Mesenchymal stem cell (in vitro differentiated cells and primary cell): ENCODE data around the gene AP4M1.

Experiments
- DNase-seq: peaks from one replicate; pipeline ENCODE4 v3.0.0-alpha.2; 2013
- H2AFZ ChIP-seq: one replicate; pipeline ENCODE4 v1.6.1; 2013; ENCODE audit warnings: low read depth, mild to moderate bottlenecking, control low read depth, inconsistent platforms, low read length, moderate library complexity
- H2AK5ac ChIP-seq: 2 replicates; pipeline ENCODE4 v1.6.1; 2013; ENCODE audit warnings: low read length, moderate library complexity, mild to moderate bottlenecking, inconsistent platforms; ENCODE audit not compliant: severe bottlenecking
- H2BK120ac ChIP-seq: one replicate; pipeline ENCODE4 v1.6.1; 2013; ENCODE audit warnings: low read depth, mild to moderate bottlenecking, inconsistent platforms, low read length, moderate library complexity
- H2BK12ac ChIP-seq, 2 experiments: one replicate each; pipeline ENCODE4 v1.6.1; 2013; ENCODE audit warnings: inconsistent platforms in 2 of 2, low read length in 2 of 2, mild to moderate bottlenecking in 2 of 2, moderate library complexity in 2 of 2, control low read depth in 1 of 2
- H2BK15ac ChIP-seq: one replicate; pipeline ENCODE4 v1.6.1; 2013; ENCODE audit warnings: mild to moderate bottlenecking, low read depth, inconsistent platforms; ENCODE audit not compliant: poor library complexity, severe bottlenecking
- H2BK5ac ChIP-seq: 2 replicates; pipeline ENCODE4 v1.6.1; 2013; ENCODE audit warnings: low read depth, mild to moderate bottlenecking, low read length, control low read depth, inconsistent platforms; ENCODE audit not compliant: poor library complexity, severe bottlenecking
- H3K14ac ChIP-seq, 2 experiments: one replicate each; pipeline ENCODE4 v1.6.1; 2013; ENCODE audit warnings: inconsistent platforms in 2 of 2, low read length in 2 of 2, control low read depth in 1 of 2, mild to moderate bottlenecking in 1 of 2, moderate library complexity in 1 of 2
- H3K18ac ChIP-seq, 2 experiments: one replicate each; pipeline ENCODE4 v1.6.1; 2013; ENCODE audit warnings: inconsistent platforms in 2 of 2, low read length in 2 of 2, control low read depth in 1 of 2, low read depth in 1 of 2, mild to moderate bottlenecking in 1 of 2
- H3K23ac ChIP-seq, 2 experiments: one replicate each; pipeline ENCODE4 v1.6.1; 2013; ENCODE audit warnings: inconsistent platforms in 2 of 2, low read length in 2 of 2, mild to moderate bottlenecking in 2 of 2, moderate library complexity in 2 of 2, control low read depth in 1 of 2
- H3K27ac ChIP-seq: 2 replicates; pipeline ENCODE4 v1.5.1; 2013; ENCODE audit warnings: mild to moderate bottlenecking, moderate library complexity, low read length, control low read depth, inconsistent platforms; ENCODE audit not compliant: poor library complexity, severe bottlenecking
- H3K27me3 ChIP-seq, 2 experiments: 2 replicates each; pipeline versions ENCODE4 v1.6.1 to v1.7.0; 2013; ENCODE audit warnings: low read length in 2 of 2, mild to moderate bottlenecking in 2 of 2, moderate library complexity in 2 of 2, control low read depth in 1 of 2, inconsistent platforms in 1 of 2; ENCODE audit not compliant: control insufficient read depth in 1 of 2, insufficient read depth in 1 of 2
- H3K36me3 ChIP-seq, 2 experiments: 2 replicates each; pipeline versions ENCODE4 v1.6.1 to v1.7.0; 2013; ENCODE audit warnings: low read length in 2 of 2, control low read depth in 1 of 2, inconsistent platforms in 1 of 2, low read depth in 1 of 2, mild to moderate bottlenecking in 1 of 2; ENCODE audit not compliant: insufficient read depth in 2 of 2, control insufficient read depth in 1 of 2
- H3K4ac ChIP-seq, 2 experiments: one replicate each; pipeline ENCODE4 v1.6.1; 2013; ENCODE audit warnings: inconsistent platforms in 2 of 2, low read length in 2 of 2, mild to moderate bottlenecking in 2 of 2, moderate library complexity in 2 of 2, control low read depth in 1 of 2, low read depth in 1 of 2
- H3K4me1 ChIP-seq: 2 replicates; pipeline ENCODE4 v1.6.1; 2013; ENCODE audit warnings: low read depth, low read length, control low read depth; ENCODE audit not compliant: control insufficient read depth, insufficient read depth
- H3K4me2 ChIP-seq: 2 replicates; pipeline ENCODE4 v1.6.1; 2013; ENCODE audit warnings: low read length, mild to moderate bottlenecking, inconsistent platforms; ENCODE audit not compliant: poor library complexity, severe bottlenecking
- H3K4me3 ChIP-seq, 2 experiments: 2 replicates each; pipeline versions ENCODE4 v1.5.1 to v1.7.0; 2013; ENCODE audit warnings: low read length in 2 of 2, mild to moderate bottlenecking in 2 of 2, control low read depth in 1 of 2, low read depth in 1 of 2; ENCODE audit not compliant: insufficient read depth in 1 of 2
- H3K79me1 ChIP-seq: replicated peaks from 2 replicates; pipeline ENCODE4 v1.6.1; 2013; ENCODE audit warnings: mild to moderate bottlenecking, control low read depth, low read length, inconsistent platforms; ENCODE audit not compliant: poor library complexity, severe bottlenecking
- H3K9ac ChIP-seq: 2 replicates; pipeline ENCODE4 v1.7.0; 2013; ENCODE audit warnings: mild to moderate bottlenecking, low read length, moderate library complexity
- H3K9me3 ChIP-seq: 2 replicates; pipeline ENCODE4 v1.7.0; 2013; ENCODE audit warnings: mild to moderate bottlenecking, low read length; ENCODE audit not compliant: control insufficient read depth
- H4K8ac ChIP-seq: one replicate; pipeline ENCODE4 v1.6.1; 2013; ENCODE audit warnings: inconsistent platforms, mild to moderate bottlenecking, low read length, moderate library complexity
- H4K91ac ChIP-seq: one replicate; pipeline ENCODE4 v1.6.1; 2013; ENCODE audit warnings: mild to moderate bottlenecking, low read length, inconsistent platforms
- WGBS: methylation state at CpG from one replicate; pipeline ENCODE4 v1.1.7; 2013; ENCODE audit warnings: mixed read lengths; 5-methylcytosine and 5-hydroxymethylcytosine counted together

Gene AP4M1

GRCh38 chr7:100148559-100149328 is 47.3 kb downstream of the AP4M1 start, which contains the start of gene LAMTOR4:
TSS of gene LAMTOR4 (plus strand) at chr7:100148918. CDS start at chr7:100148973, 55 bp downstream.
- Histone ChIP-seq H3K23ac (peak within 1 kb of the TSS in 1 of 2 experiments; percentile 84), H3K27me3 (no peaks in the 10 kb centered on the region), H3K36me3 (peaks cover 12 to 21% of the 10 kb centered on the region in 2 experiments), H3K27ac (peak within 1 kb of the TSS; percentile 45), H2BK120ac (peak within 1 kb of the TSS; percentile 23), H3K4ac (peak within 1 kb of the TSS; percentile 61 to 90), H2BK15ac (peak within 1 kb of the TSS; percentile 8), H2BK5ac (no peak within 1 kb of the TSS), H3K4me3 (peak within 1 kb of the TSS; percentile 82 to 93), H3K14ac (peak within 1 kb of the TSS in 1 of 2 experiments; percentile 98), H3K79me1 (peaks cover 12% of the 10 kb centered on the region), H3K9ac (peak within 1 kb of the TSS; percentile 93), H3K18ac (peak within 1 kb of the TSS; percentile 41 to 96), H2BK12ac (peak within 1 kb of the TSS in 1 of 2 experiments; percentile 42), H4K8ac (peak within 1 kb of the TSS; percentile 96), H4K91ac (peak within 1 kb of the TSS; percentile 90), H3K4me2 (peak within 1 kb of the TSS; percentile 82), H2AFZ (peak within 1 kb of the TSS; percentile 94), H3K9me3 (no peaks in the 10 kb centered on the region), H2AK5ac (peak within 1 kb of the TSS; percentile 53), H3K4me1 (peaks cover 9% of the 10 kb centered on the region)
- DNase-seq = peak; percentile 99
- WGBS = under 1% methylated on average over 43 of the region's 46 CpGs

- peaks cover 29% of the 10 kb centered on the region for H3K79me1 ChIP-seq
- H3K18ac ChIP-seq = no peak overlapping the region
- H3K27ac ChIP-seq = no peak overlapping the region
- H3K27me3 ChIP-seq = no peaks in the 10 kb centered on the region
- no peak overlapping the region for H2BK15ac ChIP-seq
- no peak overlapping the region for H2AK5ac ChIP-seq
- no peak overlapping the region for H3K4ac ChIP-seq
- no peak overlapping the region for H3K14ac ChIP-seq
- DNase-seq = no peak
- no peak overlapping the region for H4K91ac ChIP-seq
- H2BK120ac ChIP-seq = no peak overlapping the region
- H4K8ac ChIP-seq = no peak overlapping the region
- H3K4me2 ChIP-seq = no peak overlapping the region
- no peak overlapping the region for H3K4me3 ChIP-seq
- H3K9ac ChIP-seq = no peak overlapping the region
- H2BK5ac ChIP-seq = no peak overlapping the region
- peaks cover 43 to 51% of the 10 kb centered on the region in 2 experiments for H3K36me3 ChIP-seq
- no peaks in the 10 kb centered on the region for H3K9me3 ChIP-seq
- no peak overlapping the region for H2BK12ac ChIP-seq
- H3K23ac ChIP-seq = no peak overlapping the region
- H3K4me1 ChIP-seq = peaks cover 28% of the 10 kb centered on the region
- no peak overlapping the region for H2AFZ ChIP-seq
Measured at GRCh38 chr7:100152404-100152803, 51.0 kb downstream of the AP4M1 start.

- H3K18ac ChIP-seq = no peak overlapping the region
- no peak overlapping the region for H3K4me3 ChIP-seq
- no peak overlapping the region for H3K23ac ChIP-seq
- DNase-seq = no peak
- H2BK15ac ChIP-seq = no peak overlapping the region
- no peak overlapping the region for H3K4ac ChIP-seq
- H3K27ac ChIP-seq = no peak overlapping the region
- H4K91ac ChIP-seq = no peak overlapping the region
- H3K9ac ChIP-seq = no peak overlapping the region
- H3K36me3 ChIP-seq = peaks cover 43 to 51% of the 10 kb centered on the region in 2 experiments
- H3K14ac ChIP-seq = no peak overlapping the region
- H3K27me3 ChIP-seq = no peaks in the 10 kb centered on the region
- no peak overlapping the region for H3K4me2 ChIP-seq
- WGBS = 96% methylated on average over 17 of the region's 18 CpGs
- no peak overlapping the region for H2BK120ac ChIP-seq
- no peak overlapping the region for H2BK12ac ChIP-seq
- H4K8ac ChIP-seq = no peak overlapping the region
- peaks cover 33% of the 10 kb centered on the region for H3K4me1 ChIP-seq
- no peak overlapping the region for H2BK5ac ChIP-seq
- peaks cover 31% of the 10 kb centered on the region for H3K79me1 ChIP-seq
- no peaks in the 10 kb centered on the region for H3K9me3 ChIP-seq
- H2AK5ac ChIP-seq = no peak overlapping the region
- H2AFZ ChIP-seq = no peak overlapping the region
Measured at GRCh38 chr7:100152937-100153666, 51.7 kb downstream of the AP4M1 start.
